SW480 (cell line): ENCODE data around the gene OTOP1.
"Not testable (repeated sequence)": the region's sequence is repeated elsewhere in the genome, so short reads cannot be mapped to it uniquely, and the experiment has no call there.

Source experiments
- DNase-seq: peaks from one replicate; pipeline ENCODE4 v3.0.0-alpha.2; 2016; ENCODE audit warnings: low spot score

Gene OTOP1

DNA sequence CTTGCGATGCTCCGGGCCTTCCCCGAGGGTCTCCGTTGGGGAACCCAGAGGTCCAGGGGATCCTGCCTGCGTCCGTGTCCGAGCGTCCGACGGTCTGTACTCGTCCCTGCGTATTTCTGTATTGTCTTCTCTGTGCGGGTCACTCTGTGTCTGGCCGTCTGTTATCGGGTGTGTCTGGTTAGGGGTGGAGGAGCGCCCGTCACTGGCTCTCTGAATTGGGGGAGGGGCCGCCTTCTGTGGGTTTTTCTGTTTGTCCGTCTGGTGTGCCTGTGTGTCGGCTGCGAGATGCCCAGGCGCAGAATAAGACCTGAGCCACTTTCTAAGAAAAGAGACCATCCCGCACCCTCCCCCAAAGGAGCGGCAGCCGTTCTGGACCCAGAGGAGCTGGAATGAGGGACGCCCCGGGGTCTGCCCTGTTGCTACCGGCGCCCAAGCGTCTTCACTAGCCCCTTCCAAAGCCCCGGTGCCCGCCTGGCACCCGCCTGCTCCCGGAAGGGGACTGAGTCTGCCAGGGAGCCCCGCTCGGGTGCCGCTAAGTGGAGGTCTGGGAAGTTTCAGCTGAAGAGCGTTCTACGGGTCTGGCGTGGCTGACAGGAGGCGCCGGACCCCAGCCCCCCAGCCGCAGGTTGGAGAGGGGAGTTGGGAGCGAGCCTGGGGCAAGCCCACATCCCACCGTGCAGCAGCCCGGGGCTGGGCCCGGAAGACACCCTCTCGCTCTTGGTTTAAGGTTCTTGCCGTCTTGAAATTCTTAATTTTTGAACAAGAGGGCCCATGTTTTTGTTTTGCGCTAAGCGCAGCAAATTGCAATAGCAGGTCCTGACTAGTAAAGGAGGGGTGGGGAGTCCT is 1.0 kb upstream of the OTOP1 start:
- no peak for DNase-seq

DNA sequence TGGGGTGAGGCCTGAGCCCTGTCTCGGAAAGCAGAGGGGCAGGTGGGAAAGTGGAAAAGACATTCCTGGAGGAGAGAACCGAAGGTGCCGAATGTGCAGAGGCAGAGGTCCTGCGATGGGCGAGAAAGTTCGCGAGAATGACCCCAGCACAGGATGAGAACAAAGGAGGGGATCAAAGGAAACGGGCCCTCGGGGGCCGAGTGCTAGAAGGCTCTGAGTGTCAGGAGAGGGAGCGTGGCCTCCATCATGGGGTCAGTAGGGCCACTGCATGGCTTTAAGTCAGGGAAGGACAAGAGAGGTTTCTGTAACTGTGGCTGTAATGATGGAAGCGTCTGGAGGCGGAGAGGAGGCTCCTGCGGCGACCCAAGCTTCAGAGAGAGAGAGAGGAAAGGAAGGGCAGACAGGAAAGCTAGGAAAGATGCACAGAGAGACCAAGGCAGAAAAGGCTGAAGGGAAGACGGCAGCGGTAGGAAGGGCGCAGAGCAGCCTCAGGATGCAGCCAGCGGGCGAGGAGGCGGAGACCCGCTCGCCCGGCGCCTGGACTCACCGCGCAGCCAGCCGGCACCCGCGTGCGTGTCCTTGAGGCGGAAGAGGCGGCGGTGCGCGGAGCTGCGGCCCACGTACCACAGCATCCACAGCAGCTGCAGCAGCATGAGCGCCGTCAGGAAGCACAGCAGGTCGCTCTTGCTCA is 669 bp downstream of the OTOP1 start:
- DNase-seq: no peak

DNA sequence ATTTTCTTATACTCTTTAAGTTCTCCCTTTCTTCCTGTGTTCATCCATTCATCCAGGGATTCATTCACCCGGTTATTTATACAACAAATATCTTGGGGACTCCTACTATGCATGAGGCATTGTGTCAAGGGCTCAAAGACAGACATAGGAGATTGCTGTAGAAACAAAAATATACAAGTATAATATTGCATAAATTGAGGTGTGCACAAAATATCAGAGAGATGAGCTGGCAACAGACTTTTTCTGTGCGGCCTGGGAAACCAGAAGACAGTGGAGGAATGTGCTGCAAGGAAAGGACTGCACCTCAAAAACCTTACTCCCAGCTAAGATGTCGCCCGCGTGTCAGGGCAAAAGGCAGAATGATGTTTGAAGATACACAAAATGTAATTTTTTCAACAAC is 9.6 kb downstream of the OTOP1 start:
- no peak for DNase-seq

DNA sequence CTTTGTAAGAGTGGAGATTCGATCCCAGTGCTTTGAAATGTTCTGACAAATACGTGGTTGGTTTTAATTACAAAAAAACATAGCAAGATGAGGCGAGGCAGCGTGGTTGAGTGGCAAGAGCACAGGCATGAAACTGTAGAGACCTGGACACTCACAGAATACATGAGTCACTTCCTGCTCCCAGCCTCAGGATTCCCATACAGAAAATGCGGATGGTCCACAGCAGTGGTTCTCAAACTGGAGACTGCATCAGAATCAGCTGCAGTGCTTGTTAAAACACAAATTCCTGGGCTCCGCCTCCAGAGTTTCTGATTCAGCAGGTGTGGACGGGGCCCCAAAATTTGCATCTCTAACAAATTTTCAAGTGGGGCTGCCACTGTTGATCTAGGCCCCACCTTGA is 10.1 kb downstream of the OTOP1 start:
- DNase-seq: peak; percentile 60

DNA sequence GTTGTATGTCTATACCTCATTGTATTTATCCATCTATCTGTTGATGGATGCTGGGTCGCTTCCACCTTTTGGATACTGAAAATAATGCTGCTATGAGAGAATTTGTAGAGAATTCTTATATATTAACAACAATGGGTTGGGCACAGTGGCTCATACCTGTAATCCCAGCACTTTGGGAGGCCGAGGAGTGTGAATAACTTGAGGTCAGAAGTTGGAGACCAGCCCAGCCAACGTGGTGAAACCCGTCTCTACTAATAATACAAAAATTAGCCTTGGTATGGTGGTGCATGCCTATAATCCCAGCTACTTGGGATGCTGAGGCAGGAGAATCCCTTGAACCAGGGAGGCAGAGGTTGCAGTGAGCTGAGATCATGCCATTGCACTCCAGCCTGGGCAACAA is 13.1 kb downstream of the OTOP1 start:
- not testable (repeated sequence) for DNase-seq

DNA sequence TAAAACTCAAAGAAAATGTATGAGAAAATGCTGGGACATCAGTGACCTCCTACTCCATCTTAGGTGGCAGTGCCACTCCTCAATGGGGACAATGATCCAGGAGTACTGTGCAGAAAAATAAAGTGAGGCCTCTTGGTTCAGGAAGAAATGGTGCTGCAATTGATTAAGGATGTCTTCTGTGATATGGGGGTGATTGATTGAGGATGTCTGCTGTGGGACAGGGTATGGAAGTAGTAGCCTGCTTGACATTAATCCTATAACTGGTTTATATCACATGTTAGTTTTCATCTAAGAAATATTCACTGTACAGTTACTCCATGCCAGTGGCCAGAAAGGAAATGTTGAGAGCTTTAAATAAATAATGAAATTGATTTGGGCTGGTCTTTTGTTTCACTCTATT is 20.5 kb downstream of the OTOP1 start:
- DNase-seq: no peak

DNA sequence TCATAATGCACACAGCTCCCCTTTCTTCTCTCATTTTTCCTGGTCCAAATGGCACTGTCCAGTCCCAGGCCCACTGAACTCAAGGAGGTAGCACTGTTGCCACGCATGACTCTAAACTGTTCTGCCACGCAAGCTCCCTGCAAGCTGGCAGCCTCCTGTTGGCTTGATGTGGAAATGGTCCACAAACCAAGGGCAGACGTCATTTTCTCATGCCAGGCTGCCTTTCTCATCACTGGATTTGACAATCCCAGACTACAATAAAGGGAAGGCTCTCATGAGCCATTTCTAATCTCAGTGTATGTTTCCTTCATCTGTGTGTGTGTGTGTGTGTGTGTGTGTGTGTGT is 22.4 kb downstream of the OTOP1 start:
- no peak for DNase-seq

DNA sequence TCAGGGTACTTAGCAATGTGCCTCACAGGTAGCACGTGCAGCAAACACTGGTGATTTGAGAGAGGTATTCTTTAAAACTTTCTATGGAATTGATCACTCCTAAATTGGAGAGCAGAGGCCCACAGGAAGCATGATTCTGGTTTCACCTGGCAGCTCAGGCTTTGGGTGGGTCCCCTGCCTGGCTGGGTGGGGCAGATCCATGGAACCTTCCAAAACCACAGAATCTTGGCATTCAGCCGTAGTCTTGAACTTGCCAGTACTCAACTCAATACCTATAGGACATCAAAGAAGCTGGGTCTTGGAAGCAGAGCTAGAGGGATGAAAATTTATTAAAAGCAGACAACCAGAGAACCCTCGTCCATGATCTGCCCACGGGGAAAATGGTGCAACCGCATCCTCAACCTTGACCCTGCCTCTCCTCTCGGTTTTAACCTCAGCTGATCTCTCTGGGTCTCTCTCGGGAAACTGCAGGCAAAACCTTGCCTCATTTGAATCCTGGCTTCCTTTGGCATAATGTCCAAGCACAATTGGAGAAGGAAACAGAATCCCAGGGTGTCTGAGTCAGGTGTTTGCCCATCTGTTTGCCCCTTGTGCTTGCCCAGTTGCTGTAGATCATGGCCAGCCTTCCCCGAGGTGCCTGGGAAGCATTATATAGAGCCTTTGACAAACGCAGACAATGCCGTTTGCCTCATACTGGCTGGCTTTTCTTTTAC is 22.9 kb downstream of the OTOP1 start:
- no peak for DNase-seq

DNA sequence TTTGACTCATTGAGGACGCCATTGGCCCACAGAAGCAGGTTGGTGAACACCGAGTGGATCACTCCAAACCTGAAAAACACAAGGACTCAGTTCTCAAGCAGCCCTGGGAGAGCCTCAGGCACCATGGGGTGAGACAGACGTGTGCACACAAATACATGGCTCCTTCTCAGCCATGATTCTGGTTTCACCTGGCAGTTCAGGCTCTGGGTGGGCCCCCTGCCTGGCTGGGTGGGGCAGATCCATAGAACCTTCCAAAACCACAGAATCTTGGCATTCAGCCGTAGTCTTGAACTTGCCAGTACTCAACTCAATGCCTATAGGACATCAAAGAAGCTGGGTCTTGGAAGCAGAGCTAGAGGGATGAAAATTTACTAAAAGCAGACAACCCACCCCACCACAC is 24.2 kb downstream of the OTOP1 start:
- DNase-seq: no peak

DNA sequence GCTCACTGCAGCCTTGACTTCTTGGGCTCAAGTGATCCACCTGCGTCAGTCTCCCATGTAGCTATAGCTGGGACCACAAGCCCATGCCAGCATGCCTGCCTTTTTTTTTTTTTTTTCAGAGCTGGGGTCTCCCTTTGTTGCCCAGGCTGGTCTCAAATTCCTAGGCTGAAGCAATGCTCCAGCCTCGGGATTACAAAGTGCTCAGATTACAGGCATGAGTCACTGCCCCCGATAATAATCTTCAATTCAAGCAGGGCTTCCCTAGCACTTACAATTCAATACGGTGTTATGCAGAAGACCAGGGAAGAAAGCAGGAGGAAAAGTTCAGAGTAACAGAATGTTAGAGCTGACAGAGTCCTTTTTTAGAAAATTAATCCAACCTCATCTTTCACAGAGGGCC is 26.1 kb downstream of the OTOP1 start:
- DNase-seq: no peak

DNA sequence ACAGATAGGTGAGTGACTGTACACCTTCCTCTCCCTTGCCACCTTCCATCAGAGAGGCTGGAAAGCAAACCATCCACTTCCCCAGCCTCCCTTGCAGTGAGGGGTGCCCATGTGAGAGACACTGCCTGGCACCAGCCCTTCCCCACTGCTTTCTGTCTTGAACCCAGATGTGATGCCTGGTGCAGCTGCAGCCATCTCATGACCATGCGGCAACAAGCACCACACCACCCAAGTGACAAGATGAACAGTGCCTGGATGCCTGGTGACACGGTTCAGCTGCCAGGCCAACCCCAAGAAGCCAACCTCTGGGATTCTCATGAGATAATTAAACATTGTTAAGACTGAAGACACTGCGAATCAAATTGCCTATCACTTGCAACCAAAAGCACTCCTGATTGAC is 31.4 kb downstream of the OTOP1 start:
- DNase-seq: no peak

DNA sequence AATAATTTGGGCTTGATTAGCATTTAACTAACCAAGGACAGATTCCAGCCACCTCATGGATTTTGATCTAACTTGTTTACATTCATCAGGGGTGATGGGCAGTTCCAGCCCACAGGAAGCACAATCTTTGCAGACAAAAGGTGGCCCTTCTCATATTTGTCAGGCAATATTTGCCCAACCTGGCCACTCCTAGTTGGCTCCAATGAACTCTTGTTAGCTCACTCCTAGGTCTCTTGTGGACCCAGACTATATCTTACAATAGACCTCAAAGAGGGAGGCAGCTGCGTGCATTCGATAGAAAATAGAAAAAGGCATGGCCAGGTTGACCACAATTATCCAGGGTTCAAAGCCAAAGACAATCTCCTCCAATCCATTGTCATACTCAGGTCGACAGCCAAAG is 38.2 kb downstream of the OTOP1 start:
- not testable (repeated sequence) for DNase-seq

DNA sequence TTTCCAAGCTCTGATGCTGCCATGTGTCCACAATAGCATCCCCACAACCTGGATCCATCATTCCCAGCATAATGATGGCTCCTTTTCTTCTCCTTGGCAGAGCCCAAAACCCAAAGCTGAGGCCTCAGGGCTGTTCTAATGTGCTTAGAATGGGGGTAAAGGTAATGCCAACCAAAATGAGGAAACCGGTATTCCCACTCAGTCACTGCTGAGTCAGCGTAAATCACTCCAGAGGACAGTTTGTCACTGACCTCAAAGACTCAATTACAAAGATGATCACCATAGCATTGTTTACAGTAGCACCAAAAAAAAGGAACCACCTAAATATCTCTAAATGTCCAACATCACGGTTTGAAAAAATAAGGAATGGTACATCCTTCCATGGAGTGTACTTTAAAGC is 41.2 kb downstream of the OTOP1 start:
- no peak for DNase-seq

DNA sequence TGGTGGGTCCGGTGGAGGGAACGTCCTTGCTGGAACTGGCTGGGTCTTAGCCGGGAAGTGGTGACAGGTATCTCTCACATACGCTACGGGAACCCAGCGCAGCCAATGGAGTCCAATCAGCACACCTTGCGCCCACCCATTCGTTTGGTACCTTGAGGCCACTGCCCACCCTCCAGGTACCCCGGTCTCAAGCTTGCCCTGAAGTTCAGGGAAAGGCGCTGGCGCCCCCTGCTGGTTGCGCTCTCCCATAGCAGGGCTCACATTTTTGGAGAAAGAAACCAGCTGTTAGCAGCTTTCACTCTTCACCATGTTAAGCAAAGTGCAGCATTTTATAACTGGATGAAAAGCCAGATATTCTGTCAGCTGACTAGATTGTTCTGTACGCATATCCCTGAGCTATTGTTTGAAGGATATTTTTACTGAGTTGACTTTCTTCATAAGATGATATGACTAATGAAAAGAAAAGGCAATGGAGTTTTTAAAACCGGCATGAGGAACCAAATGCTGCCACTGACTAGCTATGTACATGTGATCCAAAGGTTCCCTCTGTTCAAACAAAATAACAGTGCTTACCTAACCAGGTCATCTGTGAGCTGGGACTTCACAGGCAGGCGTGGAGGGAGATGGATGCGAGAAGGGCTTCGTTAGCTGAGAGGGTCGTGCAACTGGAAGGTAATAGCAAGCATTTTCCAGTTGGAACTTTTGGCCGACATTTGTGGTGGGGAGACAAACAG is 43.7 kb downstream of the OTOP1 start:
- no peak for DNase-seq

DNA sequence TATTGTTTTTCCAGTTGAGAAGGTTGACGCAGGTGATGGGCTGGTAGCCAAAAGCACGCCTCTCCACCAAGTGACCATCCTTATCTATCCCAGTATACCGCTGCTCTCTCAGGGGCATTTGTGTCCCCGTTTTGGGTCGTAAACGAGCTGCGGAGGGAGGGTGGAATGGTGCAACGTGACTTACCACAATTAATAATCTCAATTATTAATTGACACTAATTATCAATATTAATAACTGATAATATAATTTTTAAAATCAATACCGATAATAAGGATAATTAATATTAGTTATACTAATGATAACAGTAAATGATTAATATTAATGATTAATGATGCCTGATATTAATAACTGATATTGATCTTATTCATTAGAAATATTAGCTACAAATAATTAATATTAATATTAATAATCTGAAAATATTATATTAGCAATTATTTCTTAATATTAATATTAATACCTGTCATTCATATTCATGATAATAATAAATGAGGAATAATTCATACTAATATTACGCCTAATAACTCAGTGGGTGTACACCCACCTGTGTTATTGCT is 56.1 kb downstream of the OTOP1 start:
- DNase-seq: no peak

DNA sequence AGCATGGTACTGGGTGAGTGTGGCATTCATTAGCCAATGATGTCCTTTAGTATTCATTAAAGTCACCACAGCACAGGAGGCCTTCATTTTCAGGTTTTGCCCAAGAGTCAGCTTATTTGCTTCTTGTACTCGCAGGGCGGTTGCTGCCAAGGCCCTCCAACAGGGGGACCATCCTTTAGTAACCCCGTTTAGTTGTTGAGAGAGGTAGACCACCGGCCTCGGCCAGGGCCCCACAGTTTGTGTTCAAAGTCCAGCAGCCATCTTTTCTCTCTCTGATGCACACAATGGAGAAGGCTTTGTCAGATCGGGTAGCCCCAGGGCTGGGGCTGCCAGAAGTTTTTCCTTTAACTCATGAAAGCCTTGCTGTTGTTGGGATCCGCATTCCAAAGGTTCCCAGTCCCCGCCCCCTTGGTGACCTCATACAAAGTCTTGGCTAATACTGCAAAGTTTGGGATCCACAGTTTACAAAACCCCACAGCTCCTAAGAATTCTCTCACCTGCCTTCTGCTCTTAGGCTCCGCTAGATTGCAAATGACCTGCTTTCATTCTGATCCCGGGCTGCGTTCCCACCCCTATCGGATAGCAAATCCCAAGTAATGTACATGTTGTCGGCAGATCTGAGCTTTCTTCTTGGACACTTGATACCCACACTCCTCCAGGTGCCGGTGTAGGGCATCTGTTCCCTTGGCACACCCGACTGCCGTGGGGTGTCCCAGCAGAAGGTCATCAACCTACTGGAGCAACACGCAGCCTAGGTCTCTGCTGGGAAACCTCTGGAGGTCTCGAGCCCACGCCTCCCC is 58.5 kb downstream of the OTOP1 start:
- DNase-seq: not testable (repeated sequence)

DNA sequence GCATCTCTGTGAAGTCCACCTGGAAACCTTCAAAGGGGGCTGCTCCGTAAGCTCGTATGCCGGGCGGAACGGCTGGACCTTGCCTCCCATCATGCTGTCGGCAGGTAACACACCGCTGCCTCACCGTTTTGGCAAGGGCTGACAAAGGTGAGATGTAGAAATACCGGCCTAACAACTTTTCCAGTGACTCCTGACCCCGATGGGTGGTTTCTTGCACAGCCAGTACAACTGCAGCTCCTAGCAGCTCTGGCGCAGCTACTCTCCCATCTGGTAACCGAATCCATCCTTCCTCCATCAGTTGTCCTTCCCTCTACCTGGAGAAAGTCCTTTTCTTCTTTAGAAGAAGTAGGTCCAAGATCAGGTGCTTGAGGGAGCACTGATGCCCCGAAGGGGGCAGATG is 59.7 kb downstream of the OTOP1 start:
- DNase-seq: not testable (repeated sequence)

DNA sequence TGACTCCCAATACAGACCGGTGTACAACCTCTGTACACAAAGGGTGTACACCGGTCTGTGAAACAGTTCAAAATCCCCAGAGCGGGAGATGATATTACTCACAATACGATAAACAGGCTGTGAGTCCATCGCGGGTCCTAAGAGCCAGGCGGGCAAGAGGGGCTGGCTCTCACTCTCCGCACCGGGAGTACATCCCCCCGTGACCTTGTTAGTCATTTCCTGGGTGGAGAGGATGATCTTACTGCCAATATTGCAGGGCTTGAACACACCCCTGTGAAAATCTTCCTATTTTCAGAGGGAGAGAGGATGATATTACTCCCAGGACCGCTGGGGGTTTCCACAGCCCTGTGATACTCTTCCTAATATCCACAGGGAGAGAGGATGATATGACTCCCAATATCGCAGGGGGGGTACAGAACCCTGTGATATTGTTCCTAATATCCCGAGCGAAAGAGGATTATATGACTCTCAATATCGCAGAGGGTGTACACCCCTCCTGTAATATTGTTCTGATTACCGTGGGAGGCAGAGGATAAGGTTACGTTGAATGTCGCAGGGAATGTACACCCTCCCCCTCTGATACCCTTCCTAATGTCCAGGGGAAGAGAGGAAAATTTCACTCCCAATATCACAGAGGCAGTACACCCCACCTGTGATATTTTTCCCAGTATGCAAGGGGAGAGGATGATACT is 60.9 kb downstream of the OTOP1 start:
- not testable (repeated sequence) for DNase-seq

DNA sequence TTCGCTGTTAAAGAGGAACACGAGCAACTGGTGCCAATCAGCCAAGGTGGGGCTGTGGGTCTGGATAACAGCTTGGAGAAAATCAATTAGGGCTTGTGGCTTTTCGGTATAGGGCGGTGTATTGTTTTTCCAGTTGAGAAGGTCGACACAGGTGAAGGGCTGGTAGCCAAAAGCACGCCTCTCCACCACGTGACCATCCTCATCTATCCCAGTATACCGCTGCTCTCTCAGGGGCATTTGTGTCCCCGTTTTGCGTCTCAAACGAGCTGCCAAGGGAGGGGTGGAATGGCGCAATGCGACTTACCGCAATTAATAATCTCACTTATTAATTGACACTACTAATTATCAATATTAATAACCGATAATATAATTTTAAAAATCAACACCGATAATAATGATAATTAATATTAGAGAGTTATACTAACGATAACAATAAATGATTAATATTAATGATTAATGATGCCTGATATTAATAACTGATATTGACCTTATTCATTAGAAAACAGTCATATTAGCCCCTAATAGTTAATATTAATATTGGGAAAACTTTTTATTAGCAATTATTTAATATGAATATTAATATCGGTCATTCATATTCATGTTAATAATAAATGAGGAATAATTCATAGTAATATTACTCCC is 62.1 kb downstream of the OTOP1 start:
- not testable (repeated sequence) for DNase-seq

DNA sequence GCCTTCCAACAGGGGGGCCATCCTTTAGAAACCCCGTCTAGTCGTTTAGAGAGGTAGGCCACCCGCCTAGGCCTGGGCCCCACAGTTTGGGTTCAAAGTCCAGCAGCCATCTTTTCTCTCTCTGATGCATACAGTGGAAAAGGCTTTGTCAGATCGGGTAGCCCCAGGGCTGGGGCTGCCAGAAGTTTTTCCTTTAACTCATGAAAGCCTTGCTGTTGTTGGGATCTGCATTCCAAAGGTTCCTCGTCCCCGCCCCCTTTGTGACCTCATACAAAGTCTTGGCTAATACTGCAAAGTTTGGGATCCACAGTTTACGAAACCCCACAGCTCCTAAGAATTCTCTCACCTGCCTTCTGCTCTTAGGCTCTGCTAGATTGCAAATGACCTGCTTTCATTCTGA is 64.5 kb downstream of the OTOP1 start:
- DNase-seq: not testable (repeated sequence)
